GM15510 (cell line): ENCODE results near the gene TXNDC12.

Experiments
- POLR2A ChIP-seq: IDR thresholded peaks from 3 replicates; pipeline ENCODE4 v1.6.1; 2011; ENCODE audit warnings: borderline replicate concordance; ENCODE audit not compliant: insufficient read length; ENCODE audit errors: extremely low read depth

TXNDC12 gene

GRCh38 chr1:52007215-52008002 is 47.6 kb downstream of the TXNDC12 start:
- TF ChIP-seq POLR2A, result no peak

- no peak for TF ChIP-seq POLR2A
These were observed 51.1 kb downstream of the TXNDC12 start for GRCh38 chr1:52003877-52004276.

- TF ChIP-seq POLR2A, result no peak
These were observed 52.7 kb downstream of the TXNDC12 start for GRCh38 chr1:52002038-52002917.

GRCh38 chr1:51998701-51999100 is 56.3 kb downstream of the TXNDC12 start:
- TF ChIP-seq POLR2A, result no peak

- TF ChIP-seq POLR2A, result no peak
These were observed 57.0 kb downstream of the TXNDC12 start for GRCh38 chr1:51997974-51998382.

GRCh38 chr1:51990478-51990965 is 64.5 kb downstream of the TXNDC12 start, which contains the start of gene RAB3B:
RAB3B (minus strand) TSS chr1:51990700; CDS start chr1:51977117, 13,583 bp downstream.
- TF ChIP-seq POLR2A, result no peak

- no peak for TF ChIP-seq POLR2A
These were observed 65.2 kb downstream of the TXNDC12 start for GRCh38 chr1:51989582-51990477.

GRCh38 chr1:51988254-51988653 is 66.7 kb downstream of the TXNDC12 start:
- TF ChIP-seq POLR2A, result no peak

GRCh38 chr1:51986718-51987117 is 68.3 kb downstream of the TXNDC12 start:
- no peak for TF ChIP-seq POLR2A

- TF ChIP-seq POLR2A, result no peak
These were observed 72.8 kb downstream of the TXNDC12 start for GRCh38 chr1:51982161-51982560.

- TF ChIP-seq POLR2A, result no peak
These were observed 73.4 kb downstream of the TXNDC12 start for GRCh38 chr1:51981555-51981954.

GRCh38 chr1:51978099-51978498 is 76.9 kb downstream of the TXNDC12 start:
- no peak for TF ChIP-seq POLR2A

- no peak for TF ChIP-seq POLR2A
These were observed 78.0 kb downstream of the TXNDC12 start for GRCh38 chr1:51976846-51977602.
